ENCODE results near the gene LEUTX. TPM values are rescaled to one million over a fixed set of nuclear protein-coding genes. Genes with fewer than 3 reads are reported as not detected.
"Not testable (repeated sequence)": the region's sequence is repeated elsewhere in the genome, so short reads cannot be mapped to it uniquely, and the experiment has no call there.

The LEUTX gene
- total and polyA plus RNA-seq, 2 donors: not detected

DNA sequence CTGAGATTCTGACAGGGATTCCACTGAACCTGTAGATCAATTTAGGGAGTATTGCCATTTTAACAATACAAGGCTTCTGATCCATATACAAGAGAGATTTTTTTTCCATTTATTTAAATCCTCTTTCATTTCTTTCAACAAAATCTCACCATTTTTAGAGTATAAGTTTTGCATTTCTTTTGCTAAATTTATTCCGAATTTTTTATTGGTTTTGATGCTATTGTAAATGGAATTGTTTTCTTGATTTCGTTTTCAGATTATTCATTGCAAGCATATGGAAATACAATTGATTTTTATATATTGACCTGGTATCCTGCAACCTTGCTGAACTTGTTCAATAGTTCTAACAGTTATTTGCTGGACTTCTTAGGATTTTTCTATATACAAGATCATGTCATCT lies 18.4 kb downstream of the LEUTX start:
- 52% methylated on average over 2 of the region's 2 CpGs for WGBS
- H3K4me1 ChIP-seq (ENCODE audit: insufficient read depth): no peaks in the 10 kb centered on the region
- H3K4me3 ChIP-seq (ENCODE audit: low read depth, low read length): no peak overlapping the region
- no peaks in the 10 kb centered on the region for H3K36me3 ChIP-seq (ENCODE audit: insufficient read depth)
- DNase-seq (ENCODE audit: extremely low spot score): no peak
- no peak overlapping the region for H3K27ac ChIP-seq (ENCODE audit: low read depth)

DNA sequence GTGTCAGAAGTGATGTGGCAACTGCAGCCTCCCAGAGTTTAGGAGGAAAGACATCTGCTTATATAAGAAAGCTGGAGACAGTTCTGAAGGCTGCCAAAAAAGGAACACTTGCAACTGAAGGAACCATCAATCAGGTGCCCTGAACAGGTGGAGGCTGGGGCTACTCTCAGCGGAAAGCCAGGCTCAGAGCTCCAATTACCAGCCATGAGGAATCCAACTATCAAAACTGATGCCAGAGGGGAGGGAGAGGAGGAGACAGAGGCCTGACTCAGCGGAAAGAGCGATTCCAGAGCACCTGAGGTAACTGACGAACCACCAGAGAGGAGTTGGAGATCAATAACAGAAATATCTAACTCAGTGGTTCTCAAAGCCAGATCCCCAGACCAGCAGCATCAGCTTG lies 24.3 kb downstream of the LEUTX start:
- no peak for DNase-seq (ENCODE audit: extremely low spot score)

DNA sequence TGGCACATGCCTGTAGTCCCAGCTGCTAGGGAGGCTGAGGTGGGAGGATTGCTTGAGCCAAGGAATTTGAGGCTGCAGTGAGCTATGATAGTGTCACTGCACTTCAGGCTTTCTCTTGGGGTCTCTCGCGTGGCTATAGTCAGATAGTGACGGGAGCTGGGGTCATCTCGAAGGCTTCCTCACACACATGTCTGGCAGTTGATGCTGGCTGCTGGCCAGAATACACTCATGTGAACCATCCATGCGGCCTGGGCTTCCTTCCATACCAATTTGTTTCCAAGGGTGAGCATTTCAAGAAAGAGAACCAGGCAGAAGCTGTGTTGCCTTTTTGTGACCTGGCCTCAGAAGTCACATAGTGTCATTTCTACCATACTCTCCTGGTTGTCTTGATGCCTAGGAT lies 26.4 kb downstream of the LEUTX start:
- no peak overlapping the region for H3K27ac ChIP-seq (ENCODE audit: low read depth)
- 47% methylated on average over 5 of the region's 5 CpGs for WGBS
- H3K36me3 ChIP-seq (ENCODE audit: insufficient read depth): no peaks in the 10 kb centered on the region
- H3K4me1 ChIP-seq (ENCODE audit: insufficient read depth): no peaks in the 10 kb centered on the region
- DNase-seq (ENCODE audit: extremely low spot score): no peak
- H3K4me3 ChIP-seq (ENCODE audit: low read depth, low read length): no peak overlapping the region

More for the DNA sequence above, 24.3 kb downstream of the LEUTX start:
- Histone ChIP-seq H3K36me3 (ENCODE audit: insufficient read depth) (no peaks in the 10 kb centered on the region), H3K27ac (ENCODE audit: low read depth) (no peak overlapping the region), H3K4me3 (ENCODE audit: low read depth, low read length) (no peak overlapping the region), H3K4me1 (ENCODE audit: insufficient read depth) (no peaks in the 10 kb centered on the region)
- WGBS: 29% methylated on average over 4 of the region's 4 CpGs

DNA sequence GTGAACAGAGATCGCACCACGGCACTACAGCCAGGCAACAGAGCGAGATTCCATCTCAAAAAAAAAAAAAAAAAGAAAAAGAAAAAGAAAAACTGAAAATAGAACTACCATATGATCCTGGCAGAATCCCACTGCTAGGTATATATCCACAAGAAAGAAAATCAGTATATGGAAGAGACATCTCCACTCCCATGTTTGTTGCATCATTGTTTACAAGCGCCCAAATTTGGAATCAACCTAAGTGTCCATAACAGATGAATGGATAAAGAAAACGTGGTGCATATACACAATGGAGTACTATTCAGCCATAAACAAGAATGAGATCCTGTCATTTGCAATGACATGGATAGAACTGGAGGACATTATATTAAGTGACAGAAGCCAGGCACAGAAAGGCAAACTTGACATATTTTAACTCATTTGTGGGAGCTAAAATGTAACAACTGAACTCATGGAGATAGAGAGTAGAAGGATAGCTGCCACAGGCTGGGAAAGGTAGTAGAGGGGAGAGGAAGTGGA lies 29.3 kb downstream of the LEUTX start:
- no peak overlapping the region for H3K27ac ChIP-seq (ENCODE audit: low read depth)

DNA sequence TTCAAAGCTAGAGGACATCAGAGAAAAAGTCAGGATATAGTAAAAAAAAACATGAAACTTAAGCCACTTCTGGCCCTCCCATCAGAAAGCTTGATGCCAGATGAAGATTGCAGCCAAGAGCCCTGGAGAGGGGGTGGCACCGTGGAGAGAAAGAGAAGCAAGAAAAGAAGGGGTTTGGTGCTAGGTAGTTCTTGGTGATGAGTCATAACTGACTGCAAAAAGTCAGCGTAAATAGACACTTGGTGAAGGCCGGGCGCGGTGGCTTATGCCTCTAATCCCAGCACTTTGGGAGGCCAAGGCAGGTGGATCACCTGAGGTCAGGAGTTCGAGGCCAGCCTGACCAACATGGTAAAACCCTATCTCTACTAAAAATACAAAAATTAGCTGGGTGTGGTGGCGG lies 30.0 kb downstream of the LEUTX start:
- DNase-seq (ENCODE audit: extremely low spot score); H3K27ac ChIP-seq (ENCODE audit: low read depth); H3K4me1 ChIP-seq (ENCODE audit: insufficient read depth); H3K4me3 ChIP-seq (ENCODE audit: low read depth, low read length); H3K36me3 ChIP-seq (ENCODE audit: insufficient read depth): not testable (repeated sequence)
- WGBS: 92% methylated on average over 7 of the region's 7 CpGs

More for the DNA sequence above, 29.3 kb downstream of the LEUTX start:
- H3K4me1 ChIP-seq (ENCODE audit: insufficient read depth): no peaks in the 10 kb centered on the region
- no peak overlapping the region for H3K4me3 ChIP-seq (ENCODE audit: low read depth, low read length)
- WGBS: 79% methylated on average over 5 of the region's 5 CpGs
- H3K36me3 ChIP-seq (ENCODE audit: insufficient read depth): no peaks in the 10 kb centered on the region
- DNase-seq (ENCODE audit: extremely low spot score): no peak

DNA sequence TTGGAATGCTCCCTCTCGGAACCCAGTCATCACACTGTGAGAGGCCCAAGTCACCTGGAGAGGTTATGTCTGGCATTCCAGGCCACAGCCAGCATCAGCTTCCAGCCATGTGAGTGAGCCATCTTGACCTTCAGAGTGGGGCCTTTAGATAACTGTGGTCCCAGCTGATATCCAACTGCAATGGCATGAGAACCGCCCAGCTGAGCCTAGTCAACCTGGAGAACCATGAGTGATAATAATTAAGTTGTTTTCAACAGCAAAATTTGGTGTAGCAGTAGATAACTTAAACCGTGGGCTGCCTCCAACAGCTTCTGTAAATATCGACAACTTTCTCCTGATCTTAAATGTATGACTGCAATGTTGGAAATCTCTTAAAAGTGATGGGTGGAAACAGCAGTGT lies 30.7 kb downstream of the LEUTX start:
- Histone ChIP-seq H3K4me1 (ENCODE audit: insufficient read depth) (no peaks in the 10 kb centered on the region), H3K36me3 (ENCODE audit: insufficient read depth) (no peaks in the 10 kb centered on the region), H3K4me3 (ENCODE audit: low read depth, low read length) (no peak overlapping the region), H3K27ac (ENCODE audit: low read depth) (no peak overlapping the region)
- WGBS: 91% methylated on average over 4 of the region's 4 CpGs
- no peak for DNase-seq (ENCODE audit: extremely low spot score)

DNA sequence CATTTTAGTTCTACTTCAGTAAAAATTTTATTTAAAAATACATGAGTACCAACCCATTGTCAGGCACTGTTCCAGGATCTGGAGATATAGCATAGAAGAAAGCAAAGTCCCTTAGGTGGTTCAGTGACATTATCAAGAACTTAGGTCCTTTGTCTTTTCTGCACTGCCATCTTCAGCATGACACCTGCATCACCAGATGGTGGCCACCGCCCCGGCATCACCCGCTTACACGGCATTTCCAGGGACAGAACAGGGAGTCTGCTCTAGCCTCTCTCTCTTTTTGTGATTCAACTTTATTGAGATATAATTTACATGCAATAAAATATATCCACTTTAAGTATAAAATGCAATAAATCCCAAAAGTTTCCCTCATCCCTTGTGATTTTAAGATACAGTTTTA lies 31.8 kb downstream of the LEUTX start:
- no peak for DNase-seq (ENCODE audit: extremely low spot score)
- Histone ChIP-seq H3K27ac (ENCODE audit: low read depth) (no peak overlapping the region), H3K4me3 (ENCODE audit: low read depth, low read length) (no peak overlapping the region), H3K4me1 (ENCODE audit: insufficient read depth) (no peaks in the 10 kb centered on the region), H3K36me3 (ENCODE audit: insufficient read depth) (no peaks in the 10 kb centered on the region)
- 92% methylated on average over 4 of the region's 4 CpGs for WGBS

DNA sequence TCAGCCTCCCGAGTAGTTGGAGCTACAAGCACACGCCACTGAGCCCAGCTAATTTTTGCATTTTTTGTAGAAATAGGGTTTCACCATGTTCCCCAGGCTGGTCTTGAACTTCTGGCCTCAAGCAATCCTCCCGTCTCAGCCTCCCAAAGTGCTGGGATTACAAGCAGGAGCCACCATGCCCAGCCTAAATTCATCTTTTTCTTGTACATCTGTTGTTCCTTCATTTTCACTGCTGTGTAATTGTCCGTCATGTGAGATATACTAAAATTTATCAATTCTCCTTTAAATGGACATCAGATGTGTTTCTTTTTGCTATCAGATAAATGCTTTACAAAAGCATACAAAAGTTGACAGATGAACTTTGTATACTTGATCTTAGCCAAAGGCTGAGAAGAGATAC lies 32.4 kb downstream of the LEUTX start:
- DNase-seq (ENCODE audit: extremely low spot score): no peak
- H3K4me3 ChIP-seq (ENCODE audit: low read depth, low read length): no peak overlapping the region
- H3K36me3 ChIP-seq (ENCODE audit: insufficient read depth): no peaks in the 10 kb centered on the region
- 90% methylated on average over 4 of the region's 4 CpGs for WGBS
- no peak overlapping the region for H3K27ac ChIP-seq (ENCODE audit: low read depth)
- H3K4me1 ChIP-seq (ENCODE audit: insufficient read depth): no peaks in the 10 kb centered on the region

DNA sequence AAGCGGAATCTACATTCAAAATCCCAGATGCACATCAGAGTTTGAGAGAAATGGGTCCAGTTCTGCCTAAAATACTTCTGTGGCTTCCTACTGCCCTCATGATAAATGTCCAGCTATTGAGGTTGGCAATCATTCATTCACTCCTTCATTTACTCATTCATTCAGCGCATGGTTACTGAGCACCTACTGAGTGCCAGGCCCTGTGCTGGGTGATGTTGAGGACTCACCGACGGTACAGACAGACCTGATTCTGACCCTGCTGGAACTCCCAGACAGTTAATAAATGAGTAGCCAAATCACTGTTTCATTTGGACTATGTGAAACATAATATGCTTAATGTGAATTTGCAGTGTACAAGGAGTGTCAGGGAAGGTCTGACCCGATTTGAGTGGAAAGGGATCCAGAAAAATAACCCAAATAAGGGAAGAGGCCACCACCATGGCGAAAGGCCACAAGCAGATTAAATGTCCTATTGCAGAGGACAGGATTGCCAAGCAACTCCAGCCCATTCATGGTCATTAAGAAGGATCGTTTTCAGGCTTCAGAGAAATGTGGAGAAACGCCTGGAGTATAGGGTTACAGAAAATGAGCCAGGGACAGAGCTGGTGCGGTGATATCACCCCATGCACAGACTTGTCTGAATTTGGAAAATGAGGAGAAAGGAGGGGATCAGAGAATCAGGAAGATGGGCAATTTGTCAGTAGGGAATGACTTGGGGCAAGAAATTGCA lies 34.8 kb downstream of the LEUTX start:
- 67% methylated on average over 9 of the region's 9 CpGs for WGBS
- no peak for DNase-seq (ENCODE audit: extremely low spot score)
- no peak overlapping the region for H3K27ac ChIP-seq (ENCODE audit: low read depth)
- no peaks in the 10 kb centered on the region for H3K4me1 ChIP-seq (ENCODE audit: insufficient read depth)
- H3K36me3 ChIP-seq (ENCODE audit: insufficient read depth): no peaks in the 10 kb centered on the region
- no peak overlapping the region for H3K4me3 ChIP-seq (ENCODE audit: low read depth, low read length)

DNA sequence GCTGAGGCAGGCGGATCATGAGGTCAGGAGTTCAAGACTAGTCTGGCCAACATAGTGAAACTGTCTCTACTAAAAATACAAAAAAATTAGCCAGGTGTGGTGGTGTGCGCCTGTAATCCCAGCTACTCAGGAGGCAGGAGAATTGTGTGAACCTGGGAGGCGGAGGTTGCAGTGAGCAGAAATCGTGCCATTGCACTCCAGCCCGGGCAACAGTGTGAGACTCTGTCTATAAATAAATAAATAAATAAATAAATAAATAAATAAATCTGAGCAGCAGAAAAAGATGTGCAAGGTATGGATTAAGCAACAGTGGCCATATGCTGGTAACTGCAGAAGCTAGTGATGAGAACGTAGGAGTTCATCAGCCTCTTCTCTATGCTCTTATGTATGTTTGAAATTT lies 35.5 kb downstream of the LEUTX start:
- not testable (repeated sequence) for H3K4me3 ChIP-seq (ENCODE audit: low read depth, low read length); H3K27ac ChIP-seq (ENCODE audit: low read depth); DNase-seq (ENCODE audit: extremely low spot score); H3K4me1 ChIP-seq (ENCODE audit: insufficient read depth); H3K36me3 ChIP-seq (ENCODE audit: insufficient read depth)
- WGBS: 94% methylated on average over 6 of the region's 6 CpGs

DNA sequence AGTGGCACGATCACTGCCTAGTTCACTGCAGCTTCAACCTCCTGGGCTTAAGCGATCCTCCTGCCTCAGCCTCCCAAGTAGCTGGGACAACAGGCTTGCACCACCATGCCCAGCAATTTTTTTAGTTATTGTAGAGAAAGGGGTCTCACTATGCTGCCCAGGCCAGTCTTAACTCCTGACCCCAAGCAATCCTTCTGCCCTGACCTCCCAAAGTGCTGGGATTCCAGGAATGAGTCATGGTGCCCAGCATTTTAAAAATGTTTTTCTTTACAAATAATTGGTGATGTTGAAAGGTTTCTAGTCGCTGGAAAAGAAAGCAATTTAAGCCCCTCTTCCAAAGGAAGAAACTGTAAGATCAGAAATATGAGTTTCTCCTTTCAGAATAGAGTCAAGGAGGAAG lies 35.9 kb downstream of the LEUTX start:
- H3K27ac ChIP-seq (ENCODE audit: low read depth): no peak overlapping the region
- H3K4me1 ChIP-seq (ENCODE audit: insufficient read depth): no peaks in the 10 kb centered on the region
- DNase-seq (ENCODE audit: extremely low spot score): no peak
- H3K36me3 ChIP-seq (ENCODE audit: insufficient read depth): no peaks in the 10 kb centered on the region
- WGBS: 87% methylated on average over 3 of the region's 3 CpGs
- no peak overlapping the region for H3K4me3 ChIP-seq (ENCODE audit: low read depth, low read length)

DNA sequence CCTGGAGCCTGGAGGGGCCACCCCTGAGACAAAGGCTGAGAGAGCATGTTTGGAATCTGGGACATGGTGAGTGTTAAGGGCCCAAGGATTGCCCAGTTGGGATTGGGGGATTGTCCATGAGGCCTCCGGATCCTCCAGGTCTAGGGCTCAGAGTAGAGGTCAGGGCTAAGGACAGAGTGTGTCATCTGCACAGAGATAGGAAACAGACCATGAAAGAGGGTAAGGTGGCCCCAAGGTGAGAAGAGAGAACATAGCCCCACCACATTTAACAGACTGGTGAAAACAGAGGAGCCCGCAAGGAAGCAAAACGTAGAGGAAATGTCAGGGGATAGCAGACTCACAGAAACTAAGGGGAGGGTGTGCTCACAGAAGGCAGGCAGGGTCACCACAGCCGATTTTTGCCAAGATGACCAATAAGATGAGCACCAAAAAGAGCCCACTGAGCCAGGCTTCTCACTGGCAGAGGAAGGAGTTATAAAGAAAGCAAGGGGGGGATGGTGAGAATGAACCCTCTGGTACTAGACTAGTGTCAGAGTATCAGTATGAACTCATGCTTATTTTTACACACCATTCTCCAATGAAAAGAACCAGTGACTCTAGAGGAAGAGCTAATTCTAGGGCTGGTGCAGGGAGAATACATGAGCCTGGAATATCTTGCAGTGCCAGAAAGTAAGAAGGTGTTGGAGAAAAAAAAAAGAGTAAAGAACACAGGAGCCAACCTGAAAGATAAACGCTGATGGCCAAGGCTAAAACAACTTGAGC lies 37.8 kb downstream of the LEUTX start:
- Histone ChIP-seq H3K4me3 (ENCODE audit: low read depth, low read length) (no peak overlapping the region), H3K4me1 (ENCODE audit: insufficient read depth) (no peaks in the 10 kb centered on the region), H3K36me3 (ENCODE audit: insufficient read depth) (no peaks in the 10 kb centered on the region), H3K27ac (ENCODE audit: low read depth) (no peak overlapping the region)
- no peak for DNase-seq (ENCODE audit: extremely low spot score)
- WGBS: 84% methylated on average over 5 of the region's 5 CpGs

DNA sequence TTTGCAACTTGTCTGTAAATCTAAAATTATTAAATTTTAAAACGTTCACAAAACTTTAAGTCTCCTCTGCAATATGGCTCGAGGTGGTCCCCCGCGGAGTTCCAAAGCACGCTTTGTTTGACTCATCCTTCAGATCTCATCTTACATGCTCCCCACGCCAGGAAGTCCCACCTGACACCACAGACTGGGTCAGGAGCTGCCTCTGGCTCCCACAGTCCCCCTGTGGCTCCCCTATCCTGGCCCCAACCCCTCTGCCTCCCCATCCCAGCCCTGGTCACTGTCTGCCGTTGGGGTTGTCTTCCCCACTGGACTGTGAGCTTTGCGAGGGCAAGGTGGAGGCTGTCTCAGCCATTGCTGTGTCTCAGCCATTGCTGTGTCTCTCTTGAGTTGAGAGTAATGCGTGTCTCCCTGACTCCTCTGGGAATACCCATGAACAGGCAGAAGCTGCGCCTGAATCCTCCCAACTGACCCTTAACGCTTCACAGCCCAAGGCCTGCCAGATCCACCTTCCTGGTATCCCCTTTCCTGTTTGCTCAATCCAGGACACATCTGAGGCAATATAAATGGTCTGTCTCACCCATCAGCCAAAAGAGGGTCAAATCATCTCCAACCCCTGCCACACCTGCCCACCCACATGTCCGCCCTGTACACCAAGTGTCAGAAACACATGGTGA lies 39.4 kb downstream of the LEUTX start:
- no peaks in the 10 kb centered on the region for H3K4me1 ChIP-seq (ENCODE audit: insufficient read depth)
- WGBS: 87% methylated on average over 12 of the region's 12 CpGs
- H3K27ac ChIP-seq (ENCODE audit: low read depth): no peak overlapping the region
- no peak for DNase-seq (ENCODE audit: extremely low spot score)
- no peaks in the 10 kb centered on the region for H3K36me3 ChIP-seq (ENCODE audit: insufficient read depth)
- no peak overlapping the region for H3K4me3 ChIP-seq (ENCODE audit: low read depth, low read length)

All from urinary bladder (tissue), 4 donors.